ENCODE results near the gene UBTD1.
"Not testable (repeated sequence)": the region's sequence is repeated elsewhere in the genome, so short reads cannot be mapped to it uniquely, and the experiment has no call there.

Gene UBTD1

DNA sequence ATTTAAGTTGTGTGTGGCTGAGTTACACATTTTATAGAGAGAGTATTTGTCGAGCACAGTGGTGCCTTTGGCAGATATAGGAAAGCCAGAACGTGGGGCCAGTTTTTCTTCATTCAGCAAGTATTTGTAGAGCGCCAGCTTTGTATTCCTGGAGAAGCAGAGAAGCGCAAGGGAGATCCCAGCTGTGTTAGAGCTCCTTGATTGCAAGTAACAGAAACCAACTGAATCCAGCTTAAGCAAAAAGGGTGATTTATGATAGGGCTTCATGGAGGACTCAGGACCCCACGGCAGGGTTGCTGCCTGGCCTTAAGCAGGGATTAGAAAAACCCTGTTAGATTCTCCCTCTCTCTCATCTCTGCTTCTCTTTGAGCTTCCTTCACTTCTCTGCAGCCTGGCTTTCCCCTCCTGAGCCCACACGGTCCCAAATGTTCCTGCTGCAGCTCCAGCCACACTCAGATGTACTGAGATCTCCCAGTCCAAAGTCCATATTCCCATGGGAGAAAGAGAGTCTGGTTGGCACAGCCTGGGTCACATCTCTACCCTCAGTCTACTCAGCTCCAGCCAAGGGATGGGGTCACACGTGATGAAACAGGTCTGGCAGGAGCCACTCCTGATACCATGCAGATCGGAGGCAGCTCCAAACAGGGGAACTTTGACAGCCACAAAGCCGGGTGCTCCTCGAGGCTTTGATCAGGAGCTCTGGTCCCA, 16.7 kb downstream of the UBTD1 start:
- DNase-seq (ENCODE audit: low spot score): no peak

DNA sequence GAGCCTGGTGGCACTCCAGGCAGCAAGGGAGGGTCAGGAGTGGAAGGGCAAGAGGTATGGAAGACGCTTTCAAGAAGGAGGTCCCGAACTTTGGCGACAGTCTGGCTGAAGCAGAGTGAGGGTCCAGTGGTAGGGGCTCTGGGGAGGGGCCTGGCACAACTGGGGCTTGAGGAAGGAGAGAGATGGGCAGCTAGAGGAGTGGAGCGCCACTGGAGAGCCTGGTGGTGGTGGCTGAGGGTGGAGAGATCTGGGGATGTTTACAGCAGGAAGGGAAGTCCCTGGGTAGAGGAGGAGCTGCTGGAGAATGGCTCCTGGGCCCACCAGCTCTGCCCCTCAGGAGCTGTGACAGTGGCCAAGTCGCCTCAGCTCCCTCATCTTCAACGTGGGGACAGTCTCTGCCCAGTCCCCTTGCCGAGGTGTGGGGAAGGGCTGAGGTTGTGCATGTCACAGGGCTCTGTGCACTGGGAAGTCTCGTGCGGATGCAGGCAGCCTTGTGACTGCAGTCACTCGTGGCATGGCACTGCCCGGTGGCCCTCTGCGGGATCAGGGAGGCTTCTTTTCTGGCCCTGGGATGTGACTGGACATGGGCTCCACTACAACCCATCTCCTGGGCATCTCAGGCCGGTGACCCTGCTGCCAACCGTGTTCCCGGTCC, 18.5 kb downstream of the UBTD1 start:
- no peak for DNase-seq (ENCODE audit: low spot score)

DNA sequence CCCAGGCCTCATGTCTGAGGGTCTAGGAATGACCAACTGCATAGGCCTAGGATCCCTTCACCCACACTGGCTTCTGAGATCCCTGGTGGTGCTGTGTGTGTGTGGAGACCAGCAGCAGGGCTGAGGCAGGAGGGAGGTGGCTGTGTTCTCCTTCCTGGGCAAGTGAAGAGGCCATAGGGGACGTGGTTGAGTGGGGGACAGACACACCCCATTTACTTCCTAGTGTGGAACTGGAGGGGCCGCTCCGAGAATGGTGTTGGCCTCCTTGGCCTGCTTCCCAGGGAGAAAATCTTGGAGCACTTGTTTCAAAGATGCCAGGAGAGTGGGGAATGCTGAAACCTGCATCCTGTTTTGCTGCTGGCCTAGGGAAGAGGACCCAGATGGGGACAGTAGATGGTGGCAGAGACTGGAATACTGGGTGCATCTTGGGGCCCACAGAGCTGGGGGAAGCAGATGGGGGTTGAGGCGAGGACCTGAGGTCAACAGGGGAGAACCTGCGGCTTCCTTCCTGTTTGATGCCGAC, 19.1 kb downstream of the UBTD1 start:
- no peak for DNase-seq (ENCODE audit: low spot score)

DNA sequence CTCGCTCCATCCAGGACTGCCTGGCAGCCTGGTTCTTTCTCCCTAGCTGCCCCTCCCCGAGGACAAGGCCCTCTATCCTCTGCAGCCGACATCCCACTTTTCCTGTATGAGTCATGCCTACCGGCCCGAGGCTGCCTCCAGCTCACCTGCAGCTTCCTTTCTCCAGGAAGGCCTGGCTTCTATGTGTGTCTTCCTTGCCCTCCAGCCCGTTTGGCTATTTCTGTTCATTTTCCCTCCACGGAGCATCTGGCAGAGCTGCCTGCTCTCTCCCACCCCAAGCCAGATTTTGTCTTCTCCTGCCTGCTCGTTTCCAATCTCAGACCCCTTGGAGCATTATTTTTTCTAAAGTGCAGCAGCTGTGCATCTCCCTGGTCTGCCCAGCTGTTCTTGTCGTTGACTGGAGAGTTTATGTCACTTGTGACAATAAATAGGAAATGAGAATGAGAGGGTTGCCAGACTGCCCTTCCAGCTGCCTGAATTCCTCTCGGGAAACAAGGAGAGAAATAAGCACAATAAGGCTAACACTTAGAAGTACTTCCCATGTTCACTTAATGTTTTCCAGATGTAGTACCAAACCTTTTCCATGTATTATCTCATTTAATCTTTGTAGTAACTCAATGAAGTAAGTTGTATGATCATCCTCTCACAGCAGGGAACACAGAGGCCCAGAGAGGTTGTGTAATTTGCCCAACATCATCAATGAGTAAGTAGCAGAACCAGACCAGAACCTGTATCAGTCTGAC, 19.7 kb downstream of the UBTD1 start:
- no peak for DNase-seq (ENCODE audit: low spot score)

DNA sequence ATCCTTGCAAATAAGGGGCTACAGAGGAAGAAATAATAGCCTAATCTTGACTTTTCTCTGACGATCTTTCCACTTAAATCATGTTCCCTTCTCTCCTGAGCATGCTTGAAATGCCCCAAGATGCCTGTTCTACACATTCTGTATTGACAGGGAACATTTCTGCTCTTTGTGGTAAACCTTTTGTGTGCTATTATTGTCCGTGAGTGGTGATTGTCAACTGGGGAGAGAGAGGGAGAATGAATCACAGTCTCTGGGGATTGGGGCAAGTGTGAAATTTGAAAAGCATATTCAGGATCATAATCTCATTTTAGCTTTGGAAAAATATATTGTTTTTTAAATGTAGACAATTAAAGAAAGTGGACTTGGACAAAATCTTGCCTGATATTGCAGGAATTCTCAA, 20.6 kb downstream of the UBTD1 start:
- DNase-seq (ENCODE audit: low spot score): no peak

DNA sequence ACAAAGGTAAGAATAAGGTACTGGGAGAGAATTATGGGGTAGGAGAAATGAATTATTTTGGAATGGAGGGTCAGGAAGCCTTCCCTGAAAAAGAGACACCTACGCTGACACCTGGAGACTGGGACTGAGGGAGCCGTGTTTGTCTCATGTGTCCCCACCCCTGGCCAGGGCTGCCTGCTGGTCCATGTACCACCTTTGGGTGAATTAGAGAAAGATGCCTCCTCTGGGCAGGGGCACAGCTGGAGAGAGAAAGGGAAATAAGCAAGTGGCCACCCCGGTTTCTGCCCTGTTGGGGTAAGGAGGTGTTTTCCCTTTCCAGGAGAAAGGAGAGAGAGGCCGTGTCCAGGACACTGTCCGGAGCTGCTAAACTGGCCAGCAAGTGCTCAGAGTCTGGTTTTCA, 21.8 kb downstream of the UBTD1 start:
- no peak for DNase-seq (ENCODE audit: low spot score)

DNA sequence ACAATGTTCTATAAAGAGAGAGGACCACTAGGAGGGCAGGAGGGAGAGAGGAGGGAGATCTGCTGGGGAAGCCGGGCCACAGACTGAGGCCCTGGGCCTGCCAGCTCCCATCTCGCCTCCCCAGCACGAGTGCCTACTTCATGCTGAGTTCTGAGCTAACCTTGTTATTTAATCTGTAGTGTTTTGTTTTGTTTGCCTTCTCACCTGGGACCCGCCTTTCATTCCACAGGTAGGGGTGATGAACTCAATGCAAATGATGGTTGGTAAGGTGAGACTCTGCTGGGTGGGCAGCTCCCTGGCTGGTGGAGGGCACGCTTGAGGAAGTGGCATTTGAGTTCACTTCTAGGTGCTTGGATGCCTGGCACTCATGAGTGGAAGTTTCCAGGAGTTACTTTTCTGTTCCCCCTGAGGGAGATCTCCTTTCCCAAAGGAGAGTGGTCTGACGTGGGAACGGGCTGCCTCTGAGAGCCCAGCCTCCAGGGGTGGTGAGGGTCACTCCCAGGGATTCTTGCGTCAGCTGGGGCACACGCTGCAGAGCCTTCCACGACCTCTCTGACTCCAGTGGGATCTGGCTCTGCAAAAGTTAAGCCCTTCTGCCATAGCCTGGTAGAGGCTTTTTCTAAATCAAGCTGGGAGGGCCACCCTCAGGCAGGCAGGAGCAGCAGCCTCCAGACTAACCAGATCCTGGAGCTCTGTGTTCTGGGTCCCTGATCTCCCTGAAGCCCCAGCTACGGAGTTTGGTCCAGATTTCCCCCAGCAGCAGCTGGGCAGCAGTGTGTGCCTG, 22.4 kb downstream of the UBTD1 start:
- no peak for DNase-seq (ENCODE audit: low spot score)

DNA sequence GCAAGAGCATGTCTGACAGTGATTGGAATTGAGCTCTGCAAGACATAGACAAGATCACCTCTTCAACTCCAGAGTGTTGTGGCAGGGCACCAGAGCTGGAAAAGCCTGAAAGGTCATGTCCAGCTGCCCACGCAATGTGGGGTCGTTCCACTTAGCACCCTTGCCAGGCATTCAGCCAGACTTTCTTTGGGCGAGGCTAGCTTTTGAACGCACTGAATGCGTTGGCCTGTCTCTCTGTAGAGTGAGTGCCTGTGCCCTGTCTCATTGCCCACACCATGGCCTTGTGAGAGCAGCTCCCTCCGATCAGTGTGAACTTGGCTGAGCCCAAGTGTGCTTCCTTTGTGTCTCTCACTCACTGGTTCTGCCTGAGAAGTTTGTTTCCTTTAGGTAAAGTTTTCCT, 23.3 kb downstream of the UBTD1 start:
- DNase-seq (ENCODE audit: low spot score): no peak

DNA sequence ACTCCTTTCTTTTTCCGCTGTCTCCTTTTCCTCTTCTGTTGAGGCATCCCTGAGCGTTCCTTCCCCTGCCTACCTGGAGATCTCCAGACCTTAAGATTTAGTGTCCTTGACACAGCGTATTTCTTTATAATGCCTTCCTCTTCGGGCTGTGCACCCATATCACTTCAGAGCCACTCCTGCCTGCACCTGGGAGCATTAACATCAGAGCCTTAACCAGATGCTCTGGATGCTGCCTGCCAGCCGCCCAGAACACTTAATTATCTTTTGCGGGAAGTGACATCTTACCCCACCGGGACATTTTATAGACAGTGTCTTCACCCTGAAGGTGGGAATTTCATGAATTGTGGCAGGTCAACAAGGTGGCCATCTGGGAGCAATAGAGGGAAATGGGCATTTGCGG, 24.2 kb downstream of the UBTD1 start:
- DNase-seq (ENCODE audit: low spot score): no peak

DNA sequence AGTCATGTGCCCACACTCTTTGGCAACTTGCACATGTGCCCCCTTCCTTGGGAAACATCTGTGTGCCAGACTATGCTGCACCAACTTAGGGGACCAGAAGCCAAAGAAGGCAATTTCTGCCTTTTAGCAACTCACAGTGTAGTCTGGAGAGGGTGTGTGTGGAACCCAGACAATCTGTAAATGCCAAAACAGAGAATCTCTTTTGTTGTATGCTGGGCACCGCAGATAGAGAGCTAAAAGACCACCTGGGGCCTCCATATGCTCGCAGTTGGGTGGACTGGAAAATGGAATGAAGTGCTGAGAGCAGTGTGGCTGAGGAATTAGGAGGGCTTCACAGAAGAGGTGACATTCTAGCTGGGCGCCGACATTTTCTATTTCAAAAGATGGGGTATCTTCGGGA, 26.4 kb downstream of the UBTD1 start:
- DNase-seq (ENCODE audit: low spot score): no peak

DNA sequence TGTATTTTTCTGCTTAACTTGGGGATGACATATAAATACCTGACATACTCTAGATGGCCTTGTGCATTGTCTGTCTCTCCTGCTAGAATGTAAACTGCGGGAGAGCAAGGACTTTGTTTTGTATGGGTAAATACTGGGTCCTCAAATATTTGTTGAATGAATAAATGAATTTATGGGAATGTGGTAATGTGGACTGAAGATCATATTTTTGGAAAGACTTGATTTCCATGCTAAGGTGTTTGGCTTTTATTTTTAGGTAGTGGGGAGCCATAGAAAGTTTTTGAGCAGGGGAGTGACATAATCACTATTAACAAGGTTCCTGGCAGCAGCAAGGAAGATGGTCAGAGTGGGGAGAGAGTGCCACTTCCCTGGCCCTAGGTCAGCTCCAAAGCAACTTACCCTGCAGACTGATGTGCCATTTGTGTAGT, 27.0 kb downstream of the UBTD1 start:
- DNase-seq (ENCODE audit: low spot score): no peak

DNA sequence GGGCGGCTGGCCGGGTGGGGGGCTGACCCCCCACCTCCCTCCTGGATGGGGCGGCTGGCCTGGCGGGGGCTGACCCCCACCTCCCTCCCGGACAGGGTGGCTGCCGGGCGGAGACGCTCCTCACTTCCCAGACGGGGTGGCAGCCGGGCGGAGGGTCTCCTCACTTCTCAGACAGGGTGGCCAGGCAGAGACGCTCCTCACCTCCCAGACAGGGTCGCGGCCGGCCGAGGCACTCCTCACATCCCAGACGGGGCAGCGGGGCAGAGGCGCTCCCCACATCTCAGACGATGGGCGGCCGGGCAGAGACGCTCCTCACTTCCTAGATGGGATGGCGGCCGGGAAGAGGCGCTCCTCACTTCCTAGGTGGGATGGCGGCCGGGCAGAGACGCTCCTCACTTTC, 30.2 kb downstream of the UBTD1 start:
- DNase-seq (ENCODE audit: low spot score): not testable (repeated sequence)

DNA sequence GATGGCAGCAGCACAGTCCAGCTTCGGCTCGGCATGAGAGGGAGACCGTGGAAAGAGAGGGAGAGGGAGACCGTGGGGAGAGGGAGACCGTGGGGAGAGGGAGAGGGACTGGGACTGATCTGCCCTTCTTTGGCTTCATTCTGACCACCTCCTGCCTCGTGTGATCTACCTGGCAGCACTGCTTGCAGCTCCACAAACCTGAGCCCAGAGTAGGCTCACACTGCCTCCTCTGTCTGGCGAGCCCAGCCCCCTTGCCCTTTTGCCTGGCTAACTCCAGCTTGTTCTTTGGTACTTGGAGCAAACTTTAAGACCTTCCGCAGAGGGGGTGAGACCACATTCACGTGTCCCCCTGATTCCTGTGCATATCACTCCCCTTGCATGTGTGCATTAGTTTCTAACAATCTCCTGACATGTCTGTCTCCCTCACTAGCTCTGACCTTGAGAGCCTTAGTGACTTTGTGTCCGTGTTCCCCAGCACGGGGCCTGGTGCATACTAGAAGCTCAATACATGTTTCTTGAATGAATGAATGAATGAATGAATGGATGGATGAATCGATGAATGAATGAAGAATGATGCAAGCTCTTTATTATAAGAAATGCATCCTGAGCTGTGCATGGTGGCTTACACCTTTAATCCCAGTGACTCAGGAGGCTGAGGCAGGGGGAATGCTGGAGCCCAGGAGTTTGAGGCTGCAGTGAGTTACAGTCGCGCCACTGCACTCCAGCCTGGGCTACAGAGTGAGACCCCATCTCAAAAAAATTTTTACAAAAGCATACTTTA, 31.2 kb downstream of the UBTD1 start:
- no peak for DNase-seq (ENCODE audit: low spot score)

DNA sequence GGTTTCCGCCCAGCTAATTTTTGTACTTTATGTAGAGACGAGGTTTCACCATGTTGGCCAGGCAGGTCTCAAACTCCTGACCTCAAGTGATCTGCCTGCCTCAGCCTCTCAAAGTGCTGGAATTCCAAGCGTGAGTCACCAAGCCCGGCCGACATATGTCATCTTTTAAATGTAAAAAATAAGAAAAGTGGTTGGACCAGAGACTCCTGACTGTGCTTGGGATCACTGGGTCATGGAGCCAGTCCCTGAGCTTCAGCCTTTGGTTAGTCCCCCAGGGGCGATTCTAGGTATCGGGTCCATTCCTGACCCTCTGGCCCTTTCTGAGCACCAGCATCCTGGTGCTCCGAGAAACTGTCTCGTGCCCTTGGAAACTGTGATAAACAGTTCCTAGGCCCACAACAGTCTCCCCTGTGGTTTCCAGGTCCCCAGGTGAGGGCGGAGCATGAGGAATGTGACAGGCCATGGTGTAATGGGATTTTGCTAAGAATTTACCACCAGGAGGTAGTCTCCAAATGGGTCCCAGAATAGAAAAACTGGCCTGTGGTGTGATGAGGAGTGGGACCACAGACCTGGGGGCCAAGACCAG, 32.8 kb downstream of the UBTD1 start:
- no peak for DNase-seq (ENCODE audit: low spot score)

DNA sequence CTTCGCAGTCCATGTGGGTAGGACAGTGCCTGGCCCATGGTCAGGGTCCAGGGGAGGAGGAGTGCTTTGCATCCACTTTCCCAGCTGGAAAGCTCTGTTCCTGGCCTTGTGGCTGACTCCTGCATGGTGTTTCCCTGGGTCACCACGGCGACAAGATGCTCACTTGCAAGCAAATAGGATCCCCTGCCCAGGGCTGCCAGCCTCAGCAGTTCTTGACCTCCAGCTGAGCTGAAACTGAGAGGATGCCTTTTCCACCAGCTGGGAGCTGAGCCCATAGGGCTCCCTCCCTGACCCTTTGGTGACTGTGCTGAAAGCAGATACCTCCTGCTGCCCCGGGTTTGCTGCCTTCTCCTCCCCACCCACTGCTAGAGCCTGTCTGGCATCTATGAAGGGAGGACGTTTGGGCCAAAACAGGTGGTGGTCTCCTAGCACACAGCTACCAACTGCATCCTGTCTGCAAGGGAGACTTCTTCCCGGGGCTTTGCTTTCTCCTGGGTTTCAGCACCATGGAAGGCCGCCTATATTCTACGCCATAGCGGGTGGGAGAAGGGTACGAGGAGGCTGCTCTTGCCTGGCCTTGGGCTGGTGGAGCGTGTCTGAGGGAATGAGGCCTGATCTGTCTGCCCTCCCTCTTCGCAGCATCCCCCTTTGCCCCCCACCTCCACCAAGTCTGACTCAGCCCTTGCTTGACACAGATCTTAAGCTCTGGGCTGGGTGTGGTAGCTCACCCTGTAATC, 34.4 kb downstream of the UBTD1 start:
- DNase-seq (ENCODE audit: low spot score): no peak

DNA sequence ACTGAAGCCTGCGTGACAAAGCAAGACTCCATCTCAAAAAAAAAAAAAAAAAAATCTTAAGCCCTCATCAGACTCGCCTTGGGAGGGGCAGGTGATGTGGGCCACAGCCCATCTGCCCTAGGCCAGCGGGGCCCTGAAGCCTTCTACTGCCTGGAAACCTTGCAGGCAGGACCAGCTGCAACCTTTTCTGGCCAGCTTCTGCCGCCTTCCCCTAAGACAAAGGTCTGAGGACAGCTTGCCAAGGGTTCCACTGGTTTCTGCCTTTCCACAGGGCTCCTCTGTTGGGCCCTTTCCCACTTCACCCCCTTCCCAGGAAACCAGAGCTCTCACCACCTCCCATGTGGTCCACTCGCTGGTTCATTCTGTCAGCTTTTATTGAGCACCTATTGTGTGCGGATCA, 35.2 kb downstream of the UBTD1 start:
- DNase-seq (ENCODE audit: low spot score): no peak

DNA sequence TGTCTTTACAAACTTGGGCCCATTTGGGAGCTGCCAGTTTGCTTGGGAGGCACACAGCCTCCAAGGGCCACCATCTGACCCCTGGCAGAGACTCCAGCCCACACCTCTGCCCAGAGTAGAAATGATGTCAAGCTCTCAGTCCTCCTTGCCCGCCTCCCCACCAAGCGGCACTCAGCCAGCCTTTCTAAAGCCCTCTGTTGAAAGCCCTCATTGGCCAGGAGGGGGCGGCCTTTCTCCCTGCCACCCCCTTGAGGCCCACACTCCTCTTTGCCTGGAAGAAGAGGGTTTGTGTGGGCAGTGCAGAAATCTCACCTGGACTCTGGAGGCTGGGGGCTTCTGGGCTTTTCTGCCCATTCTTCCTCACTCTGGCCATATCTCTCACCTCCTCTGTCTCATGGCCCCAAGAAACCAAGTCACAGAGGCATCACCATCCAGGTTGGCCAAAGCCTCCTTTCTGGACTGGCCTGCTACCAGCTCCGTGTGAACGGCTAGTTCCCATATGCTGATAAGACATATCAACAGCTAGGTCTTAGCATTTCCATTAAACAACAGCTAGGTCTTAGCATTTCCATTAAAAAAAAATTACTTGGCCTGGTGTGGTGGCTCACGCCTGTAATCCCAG, 36.1 kb downstream of the UBTD1 start:
- DNase-seq (ENCODE audit: low spot score): peak; percentile 58

DNA sequence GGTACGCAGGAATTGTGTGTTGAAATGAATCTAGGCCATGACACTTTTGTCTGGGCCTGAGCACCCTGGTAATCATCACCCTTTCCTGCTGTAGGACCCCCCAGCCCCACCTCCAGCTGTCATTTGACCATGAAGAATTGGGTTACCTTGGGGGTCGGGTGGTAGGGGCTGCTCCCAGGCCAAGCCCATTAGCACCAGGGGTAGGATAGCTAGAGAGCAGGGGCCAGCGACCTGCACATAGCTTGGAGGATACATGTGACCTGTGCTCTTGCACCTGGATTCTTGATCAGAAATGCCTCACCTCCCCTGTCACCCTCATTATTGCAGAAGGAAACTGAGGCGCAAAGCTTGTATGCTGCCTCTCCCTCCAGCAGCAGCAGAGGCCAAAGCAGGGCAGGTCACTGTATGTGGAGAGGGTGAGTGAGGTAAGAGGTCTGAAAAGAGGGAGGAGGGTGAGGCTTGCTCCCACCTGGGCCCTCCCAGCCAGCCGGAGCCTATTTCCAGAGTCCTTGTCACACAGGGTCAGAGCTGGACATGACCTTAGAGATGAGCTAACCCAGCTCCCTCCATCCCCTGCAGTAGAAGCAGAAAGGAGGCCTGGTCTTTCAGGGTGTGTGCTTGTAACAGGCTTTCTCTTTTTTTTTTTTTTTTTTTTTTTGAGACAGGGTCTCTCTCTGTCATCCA, 38.6 kb downstream of the UBTD1 start:
- no peak for DNase-seq (ENCODE audit: low spot score)

DNA sequence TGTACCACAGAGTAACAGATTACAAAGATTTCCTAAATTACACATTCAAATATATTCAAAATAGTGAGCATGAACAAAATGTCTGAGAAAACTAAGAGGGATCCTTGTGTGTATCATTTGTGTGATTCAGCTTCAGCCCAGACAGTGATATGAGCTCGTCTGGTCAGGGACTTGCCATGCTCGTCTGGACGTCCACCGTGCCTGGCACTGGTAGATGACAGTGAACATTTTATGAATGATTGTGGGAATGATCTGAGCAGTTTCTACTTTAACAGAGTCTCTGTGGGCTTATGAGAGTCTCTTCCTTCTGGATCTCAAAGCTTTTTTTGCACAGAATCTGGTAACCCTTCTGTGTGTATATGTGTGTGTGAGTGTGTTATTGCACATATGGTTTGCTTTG, 39.7 kb downstream of the UBTD1 start:
- no peak for DNase-seq (ENCODE audit: low spot score)

Measured in NAMALWA (cell line).